Type B pancreatic cell (in vitro differentiated cells): ENCODE data around the gene EPHB1. TPM values are rescaled to one million over a fixed set of nuclear protein-coding genes. Genes with fewer than 3 reads are reported as not detected.

Experiments used
- DNase-seq: peaks from one replicate; pipeline ENCODE4 v3.0.0; 2021; ENCODE audit warnings: mixed read lengths; ENCODE audit not compliant: unreplicated experiment; ENCODE audit errors: extremely low spot score
- H3K27ac Mint-ChIP-seq: 2 replicates; pipeline ENCODE4 v1.8.0; 2021; ENCODE audit warnings: mild to moderate bottlenecking, mixed read lengths
- H3K27me3 Mint-ChIP-seq: 2 replicates; pipeline ENCODE4 v1.8.0; 2021; ENCODE audit warnings: mixed read lengths
- H3K36me3 Mint-ChIP-seq: 2 replicates; pipeline ENCODE4 v1.8.0; 2021; ENCODE audit warnings: mixed read lengths
- H3K4me1 Mint-ChIP-seq: one replicate; pipeline ENCODE4 v1.8.0; 2021; ENCODE audit warnings: mixed read lengths; ENCODE audit not compliant: unreplicated experiment
- H3K4me3 Mint-ChIP-seq: 2 replicates; pipeline ENCODE4 v1.8.0; 2021; ENCODE audit warnings: mild to moderate bottlenecking, mixed read lengths
- H3K9me3 Mint-ChIP-seq: 2 replicates; pipeline ENCODE4 v1.8.0; 2021; ENCODE audit warnings: mixed read lengths
- CTCF ChIP-seq: fragments of 200-600 bp; sonication (generic); conservative IDR thresholded peaks from 2 replicates; pipeline ENCODE4 v1.5.0; 2021; ENCODE audit warnings: antibody characterized with exemption, mild to moderate bottlenecking
- total RNA-seq: library from RNA; stranded (reverse); gene quantifications from 2 replicates; pipeline ENCODE4 v1.2.1, GENCODE V29; 2021; ENCODE audit warnings: low replicate concordance

EPHB1 gene
- total RNA-seq, 1 donor from 2014 or later: 9.1 TPM

- no peak for TF ChIP-seq CTCF
- H3K4me1 Mint-ChIP-seq: no peaks in the 10 kb centered on the region
- H3K4me3 Mint-ChIP-seq: no peak overlapping the region
- H3K27me3 Mint-ChIP-seq: peaks cover 10% of the 10 kb centered on the region
- DNase-seq: no peak
- H3K9me3 Mint-ChIP-seq: peaks cover 5% of the 10 kb centered on the region
- H3K27ac Mint-ChIP-seq: no peak overlapping the region
- H3K36me3 Mint-ChIP-seq: no peaks in the 10 kb centered on the region
These were observed 468.3 kb downstream of the EPHB1 start for GRCh38 chr3:135263331-135263730.

GRCh38 chr3:135267487-135267886 lies 472.4 kb downstream of the EPHB1 start:
- no peak for DNase-seq
- Mint-ChIP-seq H3K4me3 (no peak overlapping the region), H3K36me3 (no peaks in the 10 kb centered on the region), H3K9me3 (no peaks in the 10 kb centered on the region), H3K4me1 (peaks cover 15% of the 10 kb centered on the region), H3K27me3 (peaks cover 15% of the 10 kb centered on the region), H3K27ac (no peak overlapping the region)
- no peak for TF ChIP-seq CTCF

- peaks cover 15% of the 10 kb centered on the region for H3K4me1 Mint-ChIP-seq
These were observed 474.0 kb downstream of the EPHB1 start for GRCh38 chr3:135268941-135269532.

GRCh38 chr3:135271177-135272025 lies 476.3 kb downstream of the EPHB1 start:
- TF ChIP-seq CTCF: no peak
- H3K4me1 Mint-ChIP-seq: peaks cover 15% of the 10 kb centered on the region
- H3K27me3 Mint-ChIP-seq: peaks cover 8% of the 10 kb centered on the region
- no peak overlapping the region for H3K4me3 Mint-ChIP-seq
- no peaks in the 10 kb centered on the region for H3K9me3 Mint-ChIP-seq
- no peak for DNase-seq
- no peaks in the 10 kb centered on the region for H3K36me3 Mint-ChIP-seq
- H3K27ac Mint-ChIP-seq: no peak overlapping the region

More at GRCh38 chr3:135268941-135269532, 474.0 kb downstream of the EPHB1 start:
- no peak for TF ChIP-seq CTCF
- Mint-ChIP-seq H3K9me3 (no peaks in the 10 kb centered on the region), H3K27ac (no peak overlapping the region), H3K36me3 (no peaks in the 10 kb centered on the region), H3K27me3 (peaks cover 17% of the 10 kb centered on the region), H3K4me3 (no peak overlapping the region)
- no peak for DNase-seq

GRCh38 chr3:135272026-135272669 lies 477.1 kb downstream of the EPHB1 start:
- TF ChIP-seq CTCF: no peak
- H3K27ac Mint-ChIP-seq: no peak overlapping the region

More at GRCh38 chr3:135272026-135272669, 477.1 kb downstream of the EPHB1 start:
- DNase-seq: no peak
- peaks cover 15% of the 10 kb centered on the region for H3K4me1 Mint-ChIP-seq
- H3K27me3 Mint-ChIP-seq: peaks cover 8% of the 10 kb centered on the region
- H3K4me3 Mint-ChIP-seq: no peak overlapping the region
- no peaks in the 10 kb centered on the region for H3K9me3 Mint-ChIP-seq
- no peaks in the 10 kb centered on the region for H3K36me3 Mint-ChIP-seq
